Testis (tissue), 3 donors: ENCODE measurements around the gene LIX1L. TPM values are rescaled to one million over a fixed set of nuclear protein-coding genes. Genes with fewer than 3 reads are reported as not detected.

Source experiments
- DNase-seq: peaks from one replicate; pipeline ENCODE4 v3.0.0-alpha.2; 2019
- H3K27ac ChIP-seq, 2 donors: fragments of 200-600 bp; sonication (generic); one replicate each; pipeline ENCODE4 v1.5.1; 2019
- H3K27me3 ChIP-seq: fragments of 200-600 bp; sonication (generic); one replicate; pipeline ENCODE4 v1.5.1; 2019
- H3K36me3 ChIP-seq: fragments of 200-600 bp; sonication (generic); one replicate; pipeline ENCODE4 v1.5.1; 2017; ENCODE audit warnings: low read depth; ENCODE audit errors: missing control alignments
- H3K4me1 ChIP-seq: fragments of 200-600 bp; sonication (generic); one replicate; pipeline ENCODE4 v1.5.1; 2019
- H3K4me3 ChIP-seq, 2 donors: fragments of 200-600 bp; sonication (generic); one replicate each; pipeline ENCODE4 v1.5.1; 2017 to 2019
- H3K9me3 ChIP-seq: fragments of 200-600 bp; sonication (generic); one replicate; pipeline ENCODE4 v1.5.1; 2017
- CTCF ChIP-seq, 3 experiments: fragments of 450-650 bp in 2 of 3; fragments of 200-600 bp in 1 of 3; sonication (generic) in 1 of 3; IDR thresholded peaks; one replicate each; pipeline ENCODE4 v1.5.1; 2016 to 2019; ENCODE audit warnings: antibody characterized with exemption in 3 of 3, mild to moderate bottlenecking in 2 of 3, moderate library complexity in 1 of 3
- POLR2A ChIP-seq: fragments of 450-650 bp; IDR thresholded peaks from one replicate; pipeline ENCODE4 v1.6.1; 2017; ENCODE audit warnings: antibody characterized with exemption, mild to moderate bottlenecking, moderate library complexity
- WGBS, 2 donors: methylation state at CpG; one replicate each; pipeline ENCODE4 v1.1.5; 2018; 5-methylcytosine and 5-hydroxymethylcytosine counted together
- intact Hi-C: fragments of 100-400 bp; cut with DNase I; formaldehyde crosslinking; loops from one replicate; pipeline ENCODE4 v1.15.1; 2023; ENCODE audit warnings: low total_unique reads
- polyA plus RNA-seq: library from polyadenylated mRNA; stranded (reverse); fragments of 350-450 nt; fragmentation: Illumina TruSeq; extraction: RNeasy Lipid Tissue Mini Kit (QIAGEN cat#74804); gene quantifications from one replicate; pipeline ENCODE4 v1.2.3, GENCODE V29; 2014; ENCODE audit warnings: low read depth, low replicate concordance; ENCODE audit not compliant: insufficient read depth
- total RNA-seq, 2 donors: library from RNA; depleted of rRNA; stranded (reverse); fragments of >200 nt; gene quantifications; one replicate each; pipeline ENCODE4 v1.2.3, GENCODE V29; 2016

The LIX1L gene
- total and polyA plus RNA-seq, 3 donors from 2014 or later = 15.8 to 20.6 (median 16.6) TPM

GRCh38 chr1:145951526-145951925 is 6.3 kb downstream of the LIX1L start:
- peaks cover 16% of the 10 kb centered on the region for H3K4me1 ChIP-seq
- WGBS, 2 donors = 71 to 79% methylated on average over 1 of the region's 1 CpG
- intact Hi-C loops = no loop called here
- H3K36me3 ChIP-seq = no peaks in the 10 kb centered on the region
- DNase-seq = no peak
- no peaks in the 10 kb centered on the region for H3K9me3 ChIP-seq
- no peak overlapping the region for H3K4me3 ChIP-seq
- no peak overlapping the region for H3K27ac ChIP-seq
- H3K27me3 ChIP-seq = no peaks in the 10 kb centered on the region
- no peak for TF ChIP-seq CTCF (IDR thresholded peaks at IDR 0.05)
- TF ChIP-seq POLR2A = no peak

- no peak overlapping the region for H3K4me3 ChIP-seq
- H3K4me1 ChIP-seq = no peaks in the 10 kb centered on the region
- no peak for DNase-seq
- no peaks in the 10 kb centered on the region for H3K9me3 ChIP-seq
- H3K36me3 ChIP-seq = no peaks in the 10 kb centered on the region
- no peak for TF ChIP-seq CTCF (IDR thresholded peaks at IDR 0.05)
- no peak for TF ChIP-seq POLR2A
- no peaks in the 10 kb centered on the region for H3K27me3 ChIP-seq
- no peak overlapping the region for H3K27ac ChIP-seq
- WGBS, 2 donors = 61 to 82% methylated on average over 4 of the region's 4 CpGs
- intact Hi-C loops = no loop called here
These were observed 8.6 kb downstream of the LIX1L start for GRCh38 chr1:145949219-145949618.

GRCh38 chr1:145947551-145947950 is 10.3 kb downstream of the LIX1L start:
- H3K36me3 ChIP-seq = no peaks in the 10 kb centered on the region
- 73 to 86% methylated on average over 4 of the region's 4 CpGs for WGBS, 2 donors
- TF ChIP-seq CTCF (IDR thresholded peaks at IDR 0.05) = no peak
- no peak for TF ChIP-seq POLR2A

GRCh38 chr1:145946477-145946986 is 11.3 kb downstream of the LIX1L start:
- no peaks in the 10 kb centered on the region for H3K27me3 ChIP-seq
- no peak for TF ChIP-seq CTCF (IDR thresholded peaks at IDR 0.05)
- no peak for TF ChIP-seq POLR2A
- H3K9me3 ChIP-seq = no peaks in the 10 kb centered on the region
- no peak for DNase-seq
- intact Hi-C loops = no loop called here
- no peaks in the 10 kb centered on the region for H3K36me3 ChIP-seq
- no peaks in the 10 kb centered on the region for H3K4me1 ChIP-seq
- 90 to 93% methylated on average over 4 of the region's 4 CpGs for WGBS, 2 donors
- no peak overlapping the region for H3K4me3 ChIP-seq
- H3K27ac ChIP-seq = no peak overlapping the region

More at GRCh38 chr1:145947551-145947950, 10.3 kb downstream of the LIX1L start:
- no peaks in the 10 kb centered on the region for H3K4me1 ChIP-seq
- no peak overlapping the region for H3K27ac ChIP-seq
- H3K4me3 ChIP-seq = no peak overlapping the region
- intact Hi-C loops = no loop called here
- no peaks in the 10 kb centered on the region for H3K9me3 ChIP-seq
- DNase-seq = no peak
- H3K27me3 ChIP-seq = no peaks in the 10 kb centered on the region

GRCh38 chr1:145944532-145944931 is 13.3 kb downstream of the LIX1L start:
- H3K27ac ChIP-seq = no peak overlapping the region
- no peaks in the 10 kb centered on the region for H3K4me1 ChIP-seq
- 91 to 97% methylated on average over 3 of the region's 3 CpGs for WGBS, 2 donors
- TF ChIP-seq POLR2A (no peak), CTCF (IDR thresholded peaks at IDR 0.05) (no peak)
- intact Hi-C loops = no loop called here
- H3K4me3 ChIP-seq = no peak overlapping the region
- no peak for DNase-seq
- no peaks in the 10 kb centered on the region for H3K9me3 ChIP-seq
- no peaks in the 10 kb centered on the region for H3K27me3 ChIP-seq
- no peaks in the 10 kb centered on the region for H3K36me3 ChIP-seq
